Activated CD4-positive, alpha-beta T cell treated with anti-CD3 and anti-CD28 coated beads for 4 hours (primary cell): ENCODE data around the gene PDE8B.
"Not testable (repeated sequence)": the region's sequence is repeated elsewhere in the genome, so short reads cannot be mapped to it uniquely, and the experiment has no call there.

Experiments
- DNase-seq, 2 donors: peaks; one replicate each; pipeline ENCODE4 v3.0.0-alpha.2; 2020

Gene PDE8B

DNA sequence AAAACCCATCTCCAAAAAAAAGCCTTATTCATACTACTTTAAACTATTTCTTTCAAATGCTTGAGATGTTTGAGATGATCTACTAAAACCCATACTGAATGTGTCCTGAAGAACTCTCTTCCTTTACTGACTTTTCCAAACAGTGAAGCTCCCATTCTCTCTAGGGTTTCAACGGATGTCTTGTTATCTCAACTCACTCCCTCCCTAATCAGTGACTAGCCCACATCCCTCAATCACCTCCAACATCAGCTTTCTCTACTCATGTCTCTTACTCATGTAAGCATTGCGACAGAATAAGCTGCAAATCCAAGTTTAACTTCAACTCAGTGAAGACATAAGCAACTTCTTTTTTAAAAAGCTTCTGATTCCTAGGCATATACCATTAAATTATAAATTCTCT is 239.5 kb downstream of the PDE8B start:
- no peak for DNase-seq

DNA sequence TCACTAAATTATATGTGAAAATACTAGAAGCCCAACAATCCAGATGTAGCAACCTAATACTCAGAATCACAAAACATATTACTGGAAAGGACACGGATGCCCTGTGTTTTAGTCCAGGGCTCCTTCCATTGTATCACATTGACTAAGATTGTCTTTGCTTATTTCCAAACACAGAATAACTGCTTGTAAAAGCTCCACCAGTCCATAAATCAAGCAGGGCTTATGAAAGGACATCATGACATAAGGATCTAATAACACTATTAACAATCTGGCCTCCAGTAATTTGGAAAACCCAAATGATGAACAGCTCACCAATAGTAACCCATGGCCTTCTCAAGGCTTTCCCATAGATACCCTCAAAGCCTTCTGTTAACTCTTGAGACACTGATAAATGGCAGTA is 241.9 kb downstream of the PDE8B start:
- DNase-seq = no peak

DNA sequence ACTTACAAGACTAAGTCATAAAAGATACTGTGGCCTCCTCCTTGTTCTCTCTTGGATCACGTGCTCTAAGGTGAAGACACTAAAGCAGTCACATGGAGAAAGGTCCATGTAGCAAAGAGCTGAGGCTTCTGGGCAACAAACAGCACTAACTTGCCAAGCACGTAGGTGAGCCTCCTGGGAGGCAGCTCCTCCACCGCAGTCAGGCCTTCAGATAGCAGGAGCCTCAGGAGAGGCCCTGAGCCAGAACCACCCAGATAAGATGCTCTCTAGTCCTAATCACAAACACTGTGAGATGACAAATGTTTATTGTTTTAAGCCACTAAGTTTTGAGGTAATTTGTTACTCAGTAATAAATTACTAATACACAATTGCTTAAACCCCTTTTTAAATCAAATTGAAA is 243.6 kb downstream of the PDE8B start:
- no peak for DNase-seq

- DNase-seq = no peak
These were observed 250.8 kb downstream of the PDE8B start for GRCh38 chr5:77461287-77461686.

- DNase-seq = no peak
These were observed 253.4 kb downstream of the PDE8B start for GRCh38 chr5:77463905-77464304.

- DNase-seq = not testable (repeated sequence)
These were observed 258.4 kb downstream of the PDE8B start for GRCh38 chr5:77468875-77469274.

DNA sequence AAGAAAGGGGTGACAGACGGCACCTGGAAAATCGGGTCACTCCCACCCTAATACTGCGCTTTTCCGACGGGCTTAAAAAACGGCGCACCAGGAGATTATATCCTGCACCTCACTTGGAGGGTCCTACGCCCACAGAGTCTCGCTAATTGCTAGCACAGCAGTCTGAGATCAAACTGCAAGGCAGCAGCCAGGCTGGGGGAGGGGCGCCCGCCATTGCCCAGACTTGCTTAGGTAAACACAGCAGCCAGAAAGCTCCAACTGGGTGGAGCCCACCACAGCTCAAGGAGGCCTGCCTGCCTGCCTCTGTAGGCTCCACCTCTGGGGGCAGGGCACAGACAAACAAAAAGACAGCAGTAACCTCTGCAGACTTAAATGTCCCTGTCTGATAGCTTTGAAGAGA is 264.6 kb downstream of the PDE8B start:
- DNase-seq = not testable (repeated sequence)
